OCI-LY1 (cell line): ENCODE measurements around the gene ETV5.
"Not testable (repeated sequence)": the region's sequence is repeated elsewhere in the genome, so short reads cannot be mapped to it uniquely, and the experiment has no call there.

ENCODE experiments used
- CTCF ChIP-seq: fragments of 200-600 bp; sonication (generic), shearing (Covaris generic); IDR thresholded peaks from 2 replicates; pipeline ENCODE4 v1.5.1; 2017; ENCODE audit warnings: mild to moderate bottlenecking, antibody characterized with exemption, low read length, moderate library complexity, mixed read lengths
- EZH2 ChIP-seq: fragments of 200-600 bp; sonication (generic), shearing (Covaris generic); IDR thresholded peaks from 2 replicates; pipeline ENCODE4 v1.8.0; 2017; ENCODE audit warnings: borderline replicate concordance, mixed run types, mild to moderate bottlenecking, antibody characterized with exemption, low read length, moderate library complexity, mixed read lengths

GRCh38 chr3:186021250-186021649 is 87.6 kb downstream of the ETV5 start:
- TF ChIP-seq CTCF, EZH2: not testable (repeated sequence)
